CD4-positive, alpha-beta T cell treated with Interleukin-17A for 4 hours (primary cell): Measurements from ENCODE around the gene SRR.
A peak's percentile ranks its signal among the peaks of the same experiment; 100 is the strongest.
"Not testable (repeated sequence)": the region's sequence is repeated elsewhere in the genome, so short reads cannot be mapped to it uniquely, and the experiment has no call there.

Experiments
- DNase-seq: peaks from one replicate; pipeline ENCODE4 v3.0.0-alpha.2; 2020; ENCODE audit warnings: mixed read lengths

SRR gene

DNA sequence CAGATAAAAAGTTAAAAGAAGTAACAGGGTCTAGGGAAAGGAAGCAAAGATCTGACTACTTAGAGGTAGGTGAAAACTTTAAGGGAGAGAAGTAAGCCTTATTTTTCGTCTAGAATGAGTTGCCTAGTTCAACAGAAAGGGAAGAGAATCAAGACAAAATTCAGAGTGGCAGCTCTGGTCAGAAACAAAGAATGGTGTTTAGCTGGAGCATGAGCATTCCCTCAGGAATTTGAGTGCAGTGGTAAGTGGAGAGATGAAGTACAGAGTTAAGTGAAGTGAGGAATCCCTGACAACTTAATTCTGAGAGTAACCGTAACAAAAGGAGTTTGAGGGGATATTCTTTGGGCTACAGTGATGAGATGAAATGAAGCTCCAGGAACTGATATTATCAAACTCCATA lies 11.7 kb upstream of the SRR start:
- no peak for DNase-seq

- DNase-seq: no peak
Measured at GRCh38 chr17:2295575-2295974, 8.2 kb upstream of the SRR start.

DNA sequence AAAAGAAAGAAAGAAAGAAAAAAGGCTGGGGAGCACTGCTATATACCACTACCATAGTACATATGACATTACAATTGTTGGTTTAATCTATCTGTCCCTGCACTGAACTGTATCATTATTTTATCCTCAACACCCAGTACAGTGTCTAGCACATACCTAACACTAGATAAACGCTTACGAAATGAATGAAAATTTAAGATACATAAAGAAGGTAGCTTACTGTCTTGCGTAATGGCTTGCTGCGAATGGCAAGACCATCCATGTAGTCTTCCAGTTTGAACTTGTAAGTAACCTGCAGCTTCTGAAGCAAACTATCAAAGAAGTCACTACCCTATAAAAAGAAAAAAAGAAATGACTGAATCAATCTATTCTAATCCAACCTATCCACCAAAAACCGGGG lies 6.7 kb upstream of the SRR start:
- DNase-seq: no peak

GRCh38 chr17:2299136-2299535 lies 4.6 kb upstream of the SRR start:
- DNase-seq: no peak

GRCh38 chr17:2299756-2300155 lies 4.0 kb upstream of the SRR start:
- no peak for DNase-seq

DNA sequence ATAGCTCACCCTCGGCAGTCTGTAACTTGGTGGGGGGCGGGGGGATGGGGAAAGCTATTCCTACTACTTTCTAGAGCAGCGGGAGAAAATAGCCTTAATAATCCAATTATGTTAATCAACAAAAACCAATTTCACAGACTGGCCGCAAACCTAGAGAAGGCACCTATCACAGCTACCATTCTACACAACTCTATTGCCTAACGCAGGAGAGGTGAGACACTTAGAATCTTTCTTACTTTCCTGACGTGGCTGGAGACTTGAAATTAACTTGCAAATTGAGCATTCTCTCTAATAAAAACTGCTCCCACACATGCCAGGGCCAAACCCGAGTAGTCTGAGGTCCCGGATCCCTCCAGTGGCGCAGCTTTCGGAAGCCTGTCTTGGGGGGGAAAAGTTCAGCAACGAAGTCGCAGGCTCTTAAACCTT lies 959 bp upstream of the SRR start:
- no peak for DNase-seq

DNA sequence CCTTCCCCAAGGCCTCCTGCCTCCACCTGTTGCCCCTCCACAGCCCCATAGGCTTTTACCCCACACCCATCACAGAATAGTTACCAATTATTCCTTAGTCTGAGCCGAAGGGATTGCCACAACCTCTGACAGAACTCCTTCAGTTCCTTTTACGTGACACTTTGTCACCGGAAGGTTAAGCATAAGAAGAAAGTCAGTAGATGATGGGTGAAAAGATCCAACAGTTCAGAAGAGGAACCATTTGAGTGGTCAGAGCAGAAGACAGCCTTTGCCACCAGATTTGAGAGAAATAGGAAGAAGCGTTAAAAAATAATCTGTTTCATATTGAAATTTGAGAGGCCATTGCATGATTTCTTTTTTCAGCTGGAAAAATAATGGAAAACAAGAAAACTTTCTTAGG lies 1.2 kb downstream of the SRR start:
- no peak for DNase-seq

- no peak for DNase-seq
Measured at GRCh38 chr17:2309338-2310154, 5.8 kb downstream of the SRR start.

DNA sequence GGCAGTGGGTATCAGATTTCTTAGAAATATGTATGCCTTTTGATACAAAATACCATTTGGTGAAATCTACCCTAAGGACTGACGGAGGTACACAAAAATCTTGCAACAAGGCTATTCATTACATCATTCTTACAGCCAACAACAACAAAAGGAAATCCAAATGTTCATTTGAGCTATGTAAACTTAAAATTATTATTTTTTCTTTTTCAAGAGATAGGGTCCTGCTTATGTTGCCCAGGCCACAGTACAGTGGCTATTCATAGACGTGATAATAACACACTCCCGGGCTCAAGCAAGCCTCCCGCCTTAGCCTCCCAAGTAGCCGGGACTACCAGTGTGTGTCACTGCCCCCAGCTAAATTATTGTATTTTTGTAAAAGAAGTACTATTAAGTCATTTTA lies 9.0 kb downstream of the SRR start:
- no peak for DNase-seq

- DNase-seq: not testable (repeated sequence)
Measured at GRCh38 chr17:2316916-2317205, 13.1 kb downstream of the SRR start.

- DNase-seq: no peak
Measured at GRCh38 chr17:2317796-2318195, 14.0 kb downstream of the SRR start.

DNA sequence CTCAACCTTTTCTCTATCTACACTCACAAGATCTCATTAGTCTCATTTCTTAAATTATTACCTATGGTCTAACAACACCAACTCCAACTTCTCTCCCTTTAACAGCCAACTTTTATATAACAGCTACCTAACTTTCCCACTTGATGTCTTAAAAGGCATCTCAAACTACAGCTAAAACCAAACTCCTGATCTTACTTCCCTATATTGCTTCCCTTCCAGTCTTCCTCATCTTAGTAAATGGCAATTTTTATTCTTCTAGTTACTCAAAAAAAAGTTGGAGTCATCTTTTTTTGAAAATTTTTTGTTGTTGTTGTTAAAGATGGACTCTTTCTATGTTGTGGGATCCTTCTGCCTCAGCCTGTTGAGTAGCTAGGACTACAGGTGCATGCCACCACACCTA lies 15.3 kb downstream of the SRR start:
- no peak for DNase-seq

DNA sequence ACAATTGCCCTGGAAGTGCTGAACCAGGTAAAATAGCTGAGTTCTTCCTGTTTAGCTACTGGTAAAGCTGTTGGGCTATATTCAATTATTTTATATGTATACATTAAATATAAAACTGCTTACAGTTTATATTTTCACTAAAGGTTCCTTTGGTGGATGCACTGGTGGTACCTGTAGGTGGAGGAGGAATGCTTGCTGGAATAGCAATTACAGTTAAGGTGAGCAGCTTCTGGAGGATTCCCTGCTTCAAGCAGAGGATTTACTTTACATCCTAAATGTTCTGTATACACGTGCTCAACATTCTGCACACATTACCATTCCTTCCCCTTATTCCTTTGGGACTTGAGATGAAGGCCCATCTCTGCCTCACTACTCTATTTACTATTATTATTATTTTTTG lies 17.6 kb downstream of the SRR start:
- DNase-seq: no peak

DNA sequence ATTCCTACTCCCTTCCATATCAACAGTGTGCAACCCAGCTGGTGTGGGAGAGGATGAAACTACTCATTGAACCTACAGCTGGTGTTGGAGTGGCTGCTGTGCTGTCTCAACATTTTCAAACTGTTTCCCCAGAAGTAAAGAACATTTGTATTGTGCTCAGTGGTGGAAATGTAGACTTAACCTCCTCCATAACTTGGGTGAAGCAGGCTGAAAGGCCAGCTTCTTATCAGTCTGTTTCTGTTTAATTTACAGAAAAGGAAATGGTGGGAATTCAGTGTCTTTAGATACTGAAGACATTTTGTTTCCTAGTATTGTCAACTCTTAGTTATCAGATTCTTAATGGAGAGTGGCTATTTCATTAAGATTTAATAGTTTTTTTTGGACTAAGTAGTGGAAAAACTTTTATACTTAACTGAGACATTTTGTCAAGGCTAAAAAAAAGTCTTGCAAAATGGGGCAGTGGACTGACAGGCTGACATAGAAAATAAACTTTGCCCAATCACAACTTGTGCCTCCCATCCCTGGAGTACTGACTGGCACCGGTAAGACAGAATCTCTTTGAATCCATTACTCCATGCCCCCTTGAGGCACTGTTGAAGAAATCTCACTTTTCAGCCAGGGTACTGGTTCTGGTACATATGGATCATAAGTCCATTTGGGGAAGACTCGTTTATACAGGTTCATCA lies 20.0 kb downstream of the SRR start:
- no peak for DNase-seq

GRCh38 chr17:2331303-2331702 lies 27.6 kb downstream of the SRR start:
- DNase-seq: no peak

- peak; percentile 5 for DNase-seq
Measured at GRCh38 chr17:2335726-2336214, 32.0 kb downstream of the SRR start.

- DNase-seq: peak; percentile 91
Measured at GRCh38 chr17:2336215-2336851, 32.6 kb downstream of the SRR start, which contains the start of gene TSR1. Gene TSR1 (minus strand): TSS chr17:2336457. CDS start chr17:2336427, 30 bp downstream.

- peak; percentile 78 for DNase-seq
Measured at GRCh38 chr17:2336852-2337543, 33.2 kb downstream of the SRR start, which contains the start of gene SGSM2. Gene SGSM2 (plus strand): TSS chr17:2337501. CDS start chr17:2337689, 188 bp downstream.

- peak; percentile 60 for DNase-seq
Measured at GRCh38 chr17:2337544-2338314, 34.0 kb downstream of the SRR start.

DNA sequence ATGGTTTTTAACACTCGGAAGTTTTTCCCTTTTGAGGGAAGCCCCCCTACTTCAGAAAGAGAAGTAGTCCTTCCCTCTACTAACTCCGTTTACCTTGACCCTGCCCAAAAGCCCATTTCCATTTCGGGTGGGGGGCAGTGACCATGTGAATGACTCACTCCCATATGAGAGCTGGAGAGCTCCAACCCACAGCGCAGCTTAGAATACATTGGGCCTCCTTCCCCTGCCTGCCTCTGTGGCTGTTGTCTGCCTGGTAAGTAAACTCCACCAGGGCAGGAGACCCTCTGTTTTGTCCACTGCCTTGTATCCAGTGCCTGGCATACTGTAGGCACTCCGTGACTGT lies 34.5 kb downstream of the SRR start:
- peak; percentile 17 for DNase-seq

DNA sequence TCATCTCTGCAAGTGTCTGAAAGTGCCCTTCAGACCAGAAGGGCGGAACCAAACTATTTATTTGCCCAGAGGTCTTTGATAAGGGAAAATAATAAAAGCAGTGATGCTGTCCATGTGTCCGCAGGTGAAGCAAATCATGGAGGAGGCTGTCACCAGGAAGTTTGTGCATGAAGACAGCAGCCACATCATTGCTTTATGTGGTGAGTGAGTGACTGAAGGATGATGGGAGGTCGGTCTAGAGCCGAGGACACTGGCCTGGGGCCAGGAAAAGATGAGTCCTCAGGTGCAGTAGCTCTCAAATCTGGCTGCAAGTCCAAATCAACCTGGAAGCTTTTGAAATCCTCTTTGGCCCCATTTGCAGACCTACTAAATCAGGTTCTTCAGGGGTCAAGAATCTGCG lies 39.7 kb downstream of the SRR start:
- DNase-seq: peak; percentile 37

DNA sequence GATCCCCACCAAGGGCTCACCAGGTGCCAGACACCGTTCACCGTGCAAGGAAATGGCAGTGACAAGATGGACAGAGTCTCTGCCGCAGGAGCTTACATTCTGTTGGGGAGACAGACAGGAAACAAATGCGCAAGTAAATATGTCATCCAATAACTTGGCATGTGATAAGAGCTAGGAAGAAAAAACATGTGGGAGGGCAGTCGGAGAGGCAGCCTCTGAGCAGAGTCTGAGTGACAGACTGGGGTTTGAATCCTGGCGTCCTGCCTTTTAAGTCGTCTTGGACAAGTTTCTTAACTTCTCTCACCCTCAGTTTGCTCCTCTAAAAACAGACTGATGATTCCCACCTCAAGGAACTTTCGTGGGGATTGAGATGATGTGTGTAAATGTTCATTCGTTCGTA lies 40.8 kb downstream of the SRR start:
- DNase-seq: no peak

GRCh38 chr17:2346475-2346874 lies 42.7 kb downstream of the SRR start:
- no peak for DNase-seq
